ENCODE data around the gene ZNF727.

GRCh38 chr7:64078699-64078994 lies 33.4 kb downstream of the ZNF727 start:
- TF ChIP-seq CTCF (IDR thresholded peaks at IDR 0.05) = no peak
- TF ChIP-seq POLR2A (IDR thresholded peaks at IDR 0.05) = no peak
